ENCODE measurements around the gene APLNR.
"Not testable (repeated sequence)": the region's sequence is repeated elsewhere in the genome, so short reads cannot be mapped to it uniquely, and the experiment has no call there.

Gene APLNR

GRCh38 chr11:57237204-57237681 lies at the start of gene APLNR:
Gene APLNR (minus strand): TSS chr11:57237250. CDS start chr11:57237004, 246 bp downstream.
- H3K4me2 ChIP-seq (ENCODE audit: low read length) = no peak within 1 kb of the TSS

GRCh38 chr11:57283231-57283990 lies 46.4 kb upstream of the APLNR start:
- H3K4me3 ChIP-seq (ENCODE audit: low read depth, low read length, poor library complexity, severe bottlenecking) = no peak overlapping the region
- no peaks in the 10 kb centered on the region for H3K9me3 ChIP-seq (ENCODE audit: low read length)
- no peak for TF ChIP-seq EZH2 (IDR thresholded peaks at IDR 0.05; ENCODE audit: borderline replicate concordance, low read length)
- no peak for TF ChIP-seq CTCF (IDR thresholded peaks at IDR 0.05; ENCODE audit: low read length)

More at GRCh38 chr11:57237204-57237681, at the start of gene APLNR:
- H4K20me1 ChIP-seq (ENCODE audit: insufficient read depth, low read length) = no peaks in the 10 kb centered on the region
- H3F3A ChIP-seq (ENCODE audit: insufficient read depth, low read length) = no peaks in the 10 kb centered on the region
- no peaks in the 10 kb centered on the region for H3K9me3 ChIP-seq (ENCODE audit: low read length)
- no peaks in the 10 kb centered on the region for H3K27me3 ChIP-seq (ENCODE audit: insufficient read depth, low read length)
- H3K9me2 ChIP-seq (ENCODE audit: low read depth, low read length) = no peaks in the 10 kb centered on the region
- H2AFZ ChIP-seq (ENCODE audit: low read length) = no peak within 1 kb of the TSS
- TF ChIP-seq CTCF (IDR thresholded peaks at IDR 0.05; ENCODE audit: low read length) (no peak), EZH2 (IDR thresholded peaks at IDR 0.05; ENCODE audit: borderline replicate concordance, low read length) (no peak)
- H3K36me3 ChIP-seq (ENCODE audit: insufficient read depth, low read length) = no peaks in the 10 kb centered on the region
- H3K79me2 ChIP-seq (ENCODE audit: insufficient read depth, low read length) = no peaks in the 10 kb centered on the region
- no peak within 1 kb of the TSS for H3K27ac ChIP-seq (ENCODE audit: low read depth, low read length, poor library complexity, severe bottlenecking)
- H3K4me3 ChIP-seq (ENCODE audit: low read depth, low read length, poor library complexity, severe bottlenecking) = no peak within 1 kb of the TSS
- no peaks in the 10 kb centered on the region for H3K4me1 ChIP-seq (ENCODE audit: insufficient read depth, low read length, severe bottlenecking)
- H3K9ac ChIP-seq (ENCODE audit: low read length) = no peak within 1 kb of the TSS

GRCh38 chr11:57281546-57281945 lies 44.5 kb upstream of the APLNR start:
- not testable (repeated sequence) for H4K20me1 ChIP-seq (ENCODE audit: insufficient read depth, low read length); H3K27ac ChIP-seq (ENCODE audit: low read depth, low read length, poor library complexity, severe bottlenecking); H3K79me2 ChIP-seq (ENCODE audit: insufficient read depth, low read length); H3K27me3 ChIP-seq (ENCODE audit: insufficient read depth, low read length); H3K4me1 ChIP-seq (ENCODE audit: insufficient read depth, low read length, severe bottlenecking); H3K36me3 ChIP-seq (ENCODE audit: insufficient read depth, low read length); H3K4me3 ChIP-seq (ENCODE audit: low read depth, low read length, poor library complexity, severe bottlenecking); H3K9me3 ChIP-seq (ENCODE audit: low read length); H3F3A ChIP-seq (ENCODE audit: insufficient read depth, low read length); H3K9me2 ChIP-seq (ENCODE audit: low read depth, low read length); H3K4me2 ChIP-seq (ENCODE audit: low read length); H3K9ac ChIP-seq (ENCODE audit: low read length); H2AFZ ChIP-seq (ENCODE audit: low read length)

More at GRCh38 chr11:57283231-57283990, 46.4 kb upstream of the APLNR start:
- no peak overlapping the region for H3K9ac ChIP-seq (ENCODE audit: low read length)
- no peak overlapping the region for H3K4me2 ChIP-seq (ENCODE audit: low read length)
- H3K36me3 ChIP-seq (ENCODE audit: insufficient read depth, low read length) = no peaks in the 10 kb centered on the region
- no peaks in the 10 kb centered on the region for H3K79me2 ChIP-seq (ENCODE audit: insufficient read depth, low read length)
- H3F3A ChIP-seq (ENCODE audit: insufficient read depth, low read length) = no peaks in the 10 kb centered on the region
- H3K27ac ChIP-seq (ENCODE audit: low read depth, low read length, poor library complexity, severe bottlenecking) = no peak overlapping the region
- H3K4me1 ChIP-seq (ENCODE audit: insufficient read depth, low read length, severe bottlenecking) = no peaks in the 10 kb centered on the region
- no peaks in the 10 kb centered on the region for H4K20me1 ChIP-seq (ENCODE audit: insufficient read depth, low read length)
- no peaks in the 10 kb centered on the region for H3K9me2 ChIP-seq (ENCODE audit: low read depth, low read length)
- H3K27me3 ChIP-seq (ENCODE audit: insufficient read depth, low read length) = peaks cover 3% of the 10 kb centered on the region; the same call in 1 of the 2 replicates
- no peak overlapping the region for H2AFZ ChIP-seq (ENCODE audit: low read length)

GRCh38 chr11:57279116-57279515 lies 42.1 kb upstream of the APLNR start:
- Histone ChIP-seq H3K9me2 (ENCODE audit: low read depth, low read length) (no peaks in the 10 kb centered on the region), H3K79me2 (ENCODE audit: insufficient read depth, low read length) (no peaks in the 10 kb centered on the region), H4K20me1 (ENCODE audit: insufficient read depth, low read length) (no peaks in the 10 kb centered on the region), H3K9me3 (ENCODE audit: low read length) (no peaks in the 10 kb centered on the region), H3K36me3 (ENCODE audit: insufficient read depth, low read length) (no peaks in the 10 kb centered on the region), H3F3A (ENCODE audit: insufficient read depth, low read length) (no peaks in the 10 kb centered on the region), H3K27me3 (ENCODE audit: insufficient read depth, low read length) (no peaks in the 10 kb centered on the region), H3K9ac (ENCODE audit: low read length) (no peak overlapping the region), H3K27ac (ENCODE audit: low read depth, low read length, poor library complexity, severe bottlenecking) (no peak overlapping the region), H3K4me3 (ENCODE audit: low read depth, low read length, poor library complexity, severe bottlenecking) (no peak overlapping the region), H3K4me2 (ENCODE audit: low read length) (no peak overlapping the region), H3K4me1 (ENCODE audit: insufficient read depth, low read length, severe bottlenecking) (no peaks in the 10 kb centered on the region), H2AFZ (ENCODE audit: low read length) (no peak overlapping the region)
- TF ChIP-seq CTCF (IDR thresholded peaks at IDR 0.05; ENCODE audit: low read length) (no peak), EZH2 (IDR thresholded peaks at IDR 0.05; ENCODE audit: borderline replicate concordance, low read length) (no peak)
